ENCODE results near the gene COQ8A.

COQ8A gene

GRCh38 chr1:226964611-226965486 lies 24.8 kb downstream of the COQ8A start:
- Histone ChIP-seq H3K4me1 (no peaks in the 10 kb centered on the region), H3K9me3 (peaks cover 5% of the 10 kb centered on the region; the same call in 1 of the 2 replicates), H3K4me3 (no peak overlapping the region), H3K36me3 (replicated peaks) (no peaks in the 10 kb centered on the region), H3K27me3 (ENCODE audit: low read depth) (no peaks in the 10 kb centered on the region)
- in situ Hi-C loops (cut with MboI; ENCODE audit: low sequenced_read_pairs) = no loop called here
- DNase-seq (ENCODE audit: low spot score in 2 of 2) = no peak

DNA sequence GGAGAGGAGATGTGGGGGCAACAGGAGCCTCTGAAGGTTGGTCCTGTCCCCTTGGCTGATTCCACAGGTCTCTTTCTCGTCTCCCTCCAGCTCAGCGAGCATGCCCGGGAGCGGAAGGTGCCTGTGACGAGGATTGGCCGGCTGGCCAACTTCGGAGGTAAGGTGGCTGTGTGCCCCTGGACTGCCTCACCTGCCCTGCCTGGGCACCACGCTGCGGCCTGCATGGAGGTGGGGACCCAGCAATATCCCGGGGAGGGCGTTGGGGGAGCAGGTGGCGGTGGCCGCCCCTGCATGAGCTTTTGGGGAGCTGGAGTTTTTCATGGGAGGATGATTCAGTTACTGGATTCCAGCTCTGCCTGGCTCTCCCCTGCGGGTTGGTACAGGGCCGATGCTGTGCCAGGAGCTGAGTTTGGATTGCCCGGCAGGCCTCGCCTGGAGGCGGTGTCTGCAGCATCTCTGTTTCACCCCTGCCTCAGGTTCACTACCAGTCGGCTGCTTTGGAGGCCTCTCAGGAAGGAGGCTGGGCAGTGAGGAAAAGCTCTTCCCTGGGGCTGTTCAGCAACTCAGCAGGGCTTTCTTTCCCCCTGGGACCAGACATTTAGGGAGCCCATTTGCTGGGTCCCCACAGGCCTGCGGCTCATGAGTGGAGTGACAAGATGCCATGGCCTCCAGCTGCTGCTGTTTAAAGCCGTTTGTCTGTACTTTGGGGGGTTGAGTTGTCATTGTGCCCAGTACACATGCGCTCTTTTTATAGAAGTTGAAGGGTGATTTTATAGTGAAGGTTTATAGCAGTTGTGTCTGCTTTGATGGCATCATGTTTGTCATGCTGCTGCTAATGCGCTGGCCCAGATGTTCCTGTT lies 25.7 kb downstream of the COQ8A start:
- H3K4me1 ChIP-seq = no peaks in the 10 kb centered on the region
- H3K27me3 ChIP-seq (ENCODE audit: low read depth) = no peaks in the 10 kb centered on the region
- H3K4me3 ChIP-seq = no peak overlapping the region
- peaks cover 5% of the 10 kb centered on the region; the same call in 1 of the 2 replicates for H3K9me3 ChIP-seq
- H3K36me3 ChIP-seq (replicated peaks) = no peaks in the 10 kb centered on the region
- no peak for DNase-seq (ENCODE audit: low spot score in 2 of 2)
- in situ Hi-C loops (cut with MboI; ENCODE audit: low sequenced_read_pairs) = no loop called here

GRCh38 chr1:226966683-226967082 lies 26.6 kb downstream of the COQ8A start:
- no peaks in the 10 kb centered on the region for H3K27me3 ChIP-seq (ENCODE audit: low read depth)
- H3K9me3 ChIP-seq = peaks cover 5% of the 10 kb centered on the region; the same call in 1 of the 2 replicates
- no peaks in the 10 kb centered on the region for H3K4me1 ChIP-seq
- H3K36me3 ChIP-seq (replicated peaks) = no peaks in the 10 kb centered on the region
- no peak overlapping the region for H3K4me3 ChIP-seq
- in situ Hi-C loops (cut with MboI; ENCODE audit: low sequenced_read_pairs) = no loop called here
- no peak for DNase-seq (ENCODE audit: low spot score in 2 of 2)

- no peak for DNase-seq (ENCODE audit: low spot score in 2 of 2)
- Histone ChIP-seq H3K36me3 (replicated peaks) (no peaks in the 10 kb centered on the region), H3K27me3 (ENCODE audit: low read depth) (no peaks in the 10 kb centered on the region), H3K4me1 (no peaks in the 10 kb centered on the region), H3K4me3 (no peak overlapping the region), H3K9me3 (peaks cover 5% of the 10 kb centered on the region; the same call in 1 of the 2 replicates)
- in situ Hi-C loops (cut with MboI; ENCODE audit: low sequenced_read_pairs) = no loop called here
Measured at GRCh38 chr1:226967665-226968064, 27.6 kb downstream of the COQ8A start.

DNA sequence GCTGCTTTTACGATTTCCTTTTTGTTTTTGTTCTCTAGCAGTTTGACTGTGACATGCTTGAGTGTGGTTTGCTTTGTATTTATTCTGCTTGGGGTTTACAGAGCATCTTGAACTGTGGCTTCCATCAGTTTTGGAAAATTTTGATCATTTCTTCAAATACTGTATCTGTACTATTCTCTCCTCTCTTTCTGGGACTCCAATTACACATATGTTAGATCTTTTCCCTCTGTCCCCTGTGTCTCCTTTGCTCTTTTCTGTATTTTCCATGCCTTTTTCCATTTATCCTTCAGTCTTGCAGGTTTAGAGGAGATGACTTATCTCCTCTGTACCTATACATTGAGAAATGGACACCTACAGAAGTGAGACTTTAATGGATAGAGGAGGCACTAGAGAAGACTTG lies 31.7 kb downstream of the COQ8A start:
- in situ Hi-C loops (cut with MboI; ENCODE audit: low sequenced_read_pairs) = no loop called here
- peaks cover 5% of the 10 kb centered on the region; the same call in 1 of the 2 replicates for H3K9me3 ChIP-seq
- no peaks in the 10 kb centered on the region for H3K27me3 ChIP-seq (ENCODE audit: low read depth)
- DNase-seq (ENCODE audit: low spot score in 2 of 2) = no peak
- H3K36me3 ChIP-seq (replicated peaks) = no peaks in the 10 kb centered on the region
- no peak overlapping the region for H3K4me3 ChIP-seq
- H3K4me1 ChIP-seq = peaks cover 12% of the 10 kb centered on the region

DNA sequence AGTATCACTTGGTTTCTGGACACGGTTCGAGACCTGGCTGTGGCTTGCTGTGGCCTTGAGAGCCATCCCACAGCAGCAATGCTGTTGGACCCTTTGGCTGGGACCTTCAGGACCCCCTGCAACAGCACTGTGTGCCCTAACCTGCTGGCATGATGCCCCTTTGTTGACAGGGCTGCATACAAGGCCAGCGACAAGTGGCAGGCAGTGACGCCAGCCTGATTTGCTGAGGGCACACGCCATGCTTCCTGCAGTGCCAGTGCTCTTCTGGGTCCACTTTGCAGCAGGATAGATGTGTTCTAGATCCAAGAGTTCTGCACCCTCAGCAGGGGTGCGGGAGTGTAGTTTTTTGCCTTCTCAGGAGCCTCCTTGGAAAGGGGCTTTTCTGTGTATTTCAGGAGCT lies 32.8 kb downstream of the COQ8A start:
- no peak for DNase-seq (ENCODE audit: low spot score in 2 of 2)

DNA sequence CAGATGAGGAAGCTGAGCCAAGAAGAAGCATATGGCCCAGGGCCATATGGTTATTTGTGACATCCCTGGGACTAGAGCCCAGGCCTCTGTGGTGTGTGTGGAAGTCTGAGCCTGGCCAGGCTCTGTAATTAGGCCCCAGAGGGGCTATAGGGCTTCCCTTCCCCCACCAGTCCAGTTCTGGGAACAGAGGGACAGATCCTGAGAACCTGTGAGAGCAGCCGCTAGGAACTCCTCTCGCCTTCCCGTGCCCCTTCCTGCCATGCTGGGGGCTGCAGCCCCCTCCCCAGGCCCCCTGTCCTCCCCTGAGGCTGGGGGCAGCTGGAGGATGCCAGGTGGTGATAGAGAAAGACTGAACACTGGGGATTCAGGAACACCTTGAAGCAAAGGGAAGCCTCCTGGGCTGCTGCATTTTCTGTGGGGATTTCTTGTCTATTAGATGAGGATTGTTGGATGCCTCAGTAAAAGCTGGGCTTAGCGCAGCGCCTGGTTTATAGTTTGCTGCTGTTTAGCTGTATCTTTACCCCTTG lies 33.3 kb downstream of the COQ8A start:
- H3K4me1 ChIP-seq = peaks cover 12% of the 10 kb centered on the region
- in situ Hi-C loops (cut with MboI; ENCODE audit: low sequenced_read_pairs) = no loop called here
- no peak overlapping the region for H3K4me3 ChIP-seq
- no peak for DNase-seq (ENCODE audit: low spot score in 2 of 2)
- H3K9me3 ChIP-seq = peaks cover 5% of the 10 kb centered on the region; the same call in 1 of the 2 replicates
- no peaks in the 10 kb centered on the region for H3K27me3 ChIP-seq (ENCODE audit: low read depth)
- H3K36me3 ChIP-seq (replicated peaks) = no peaks in the 10 kb centered on the region

More for the DNA sequence above, 32.8 kb downstream of the COQ8A start:
- Histone ChIP-seq H3K4me3 (no peak overlapping the region), H3K27me3 (ENCODE audit: low read depth) (no peaks in the 10 kb centered on the region), H3K4me1 (peaks cover 12% of the 10 kb centered on the region), H3K9me3 (peaks cover 5% of the 10 kb centered on the region; the same call in 1 of the 2 replicates), H3K36me3 (replicated peaks) (no peaks in the 10 kb centered on the region)
- in situ Hi-C loops (cut with MboI; ENCODE audit: low sequenced_read_pairs) = no loop called here

GRCh38 chr1:226973898-226974543 lies 33.9 kb downstream of the COQ8A start:
- Histone ChIP-seq H3K36me3 (replicated peaks) (no peaks in the 10 kb centered on the region), H3K4me1 (peaks cover 12% of the 10 kb centered on the region), H3K27me3 (ENCODE audit: low read depth) (no peaks in the 10 kb centered on the region), H3K9me3 (no peaks in the 10 kb centered on the region; the same call in 1 of the 2 replicates), H3K4me3 (no peak overlapping the region)
- in situ Hi-C loops (cut with MboI; ENCODE audit: low sequenced_read_pairs) = no loop called here
- no peak for DNase-seq (ENCODE audit: low spot score in 2 of 2)

- in situ Hi-C loops (cut with MboI; ENCODE audit: low sequenced_read_pairs) = no loop called here
- DNase-seq (ENCODE audit: low spot score in 2 of 2) = no peak
- no peaks in the 10 kb centered on the region for H3K36me3 ChIP-seq (replicated peaks)
Measured at GRCh38 chr1:226974544-226975258, 34.6 kb downstream of the COQ8A start.

DNA sequence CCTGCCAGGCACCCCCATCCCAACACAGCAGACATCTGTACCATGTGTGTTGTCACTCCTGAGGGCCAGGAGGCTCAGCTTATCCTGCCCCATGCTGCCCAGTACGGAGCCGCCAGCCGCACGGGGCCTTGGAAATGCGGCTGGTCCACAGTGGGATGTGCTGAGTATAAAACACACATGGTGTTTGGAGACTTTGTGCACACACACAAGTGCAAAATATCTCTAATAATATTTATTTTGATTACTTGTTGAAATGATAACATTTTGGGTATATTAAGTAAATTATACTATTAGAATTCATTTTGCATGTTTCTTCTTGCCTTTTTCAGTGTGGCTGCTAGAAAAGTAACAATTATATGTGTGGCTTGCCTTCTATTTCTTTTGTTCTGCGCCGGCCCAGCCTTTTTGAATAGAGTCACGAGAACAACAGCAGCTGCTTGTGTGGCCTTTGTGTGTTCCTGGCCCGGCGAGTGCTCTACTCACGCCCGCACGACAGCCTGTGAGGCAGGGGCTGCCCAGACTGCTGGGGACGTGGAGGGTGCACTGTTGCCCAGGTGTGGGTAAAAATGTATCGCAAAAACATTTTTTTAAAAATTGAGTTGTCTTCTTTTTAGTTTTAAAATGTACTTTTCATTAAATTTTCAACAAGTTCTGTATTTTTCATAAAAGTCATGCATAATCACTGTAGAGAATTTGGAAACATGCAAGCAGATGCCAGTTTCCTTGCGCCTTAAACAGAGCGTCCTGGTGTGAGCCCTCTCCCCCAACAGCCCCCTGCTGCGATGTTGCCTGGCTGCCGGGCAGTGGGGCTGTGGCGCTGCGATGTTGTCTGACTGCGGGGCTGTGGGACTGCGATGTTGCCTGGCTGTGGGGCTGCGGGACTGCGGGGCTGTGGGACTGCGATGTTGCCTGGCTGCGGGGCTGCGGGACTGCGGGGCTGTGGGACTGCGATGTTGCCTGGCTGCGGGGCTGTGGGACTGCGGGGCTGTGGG lies 35.5 kb downstream of the COQ8A start:
- no peaks in the 10 kb centered on the region for H3K36me3 ChIP-seq (replicated peaks)
- no peaks in the 10 kb centered on the region for H3K27me3 ChIP-seq (ENCODE audit: low read depth)
- no peaks in the 10 kb centered on the region for H3K9me3 ChIP-seq
- peak; percentile 84 to 85 for DNase-seq (ENCODE audit: low spot score in 2 of 2)
- in situ Hi-C loops (cut with MboI; ENCODE audit: low sequenced_read_pairs) = no loop called here
- no peak overlapping the region for H3K4me3 ChIP-seq
- peaks cover 12% of the 10 kb centered on the region for H3K4me1 ChIP-seq

More at GRCh38 chr1:226974544-226975258, 34.6 kb downstream of the COQ8A start:
- Histone ChIP-seq H3K27me3 (ENCODE audit: low read depth) (no peaks in the 10 kb centered on the region), H3K4me3 (no peak overlapping the region), H3K4me1 (peaks cover 12% of the 10 kb centered on the region), H3K9me3 (no peaks in the 10 kb centered on the region)

- Histone ChIP-seq H3K4me1 (peaks cover 12% of the 10 kb centered on the region), H3K4me3 (no peak overlapping the region), H3K36me3 (replicated peaks) (no peaks in the 10 kb centered on the region), H3K27me3 (ENCODE audit: low read depth) (no peaks in the 10 kb centered on the region), H3K9me3 (no peaks in the 10 kb centered on the region)
- in situ Hi-C loops (cut with MboI; ENCODE audit: low sequenced_read_pairs) = no loop called here
- no peak for DNase-seq (ENCODE audit: low spot score in 2 of 2)
Measured at GRCh38 chr1:226976276-226976977, 36.3 kb downstream of the COQ8A start.
